Mammary epithelial cell (primary cell): ENCODE measurements around the gene MOB2.

ENCODE experiments used
- CTCF ChIP-seq, 2 donors: IDR thresholded peaks in 1 of 2; conservative IDR thresholded peaks in 1 of 2; 2 replicates each; pipeline ENCODE4 v1.5.1; 2011 to 2012; ENCODE audit warnings: inconsistent platforms in 2 of 2, low read length in 2 of 2, mild to moderate bottlenecking in 2 of 2, control low read depth in 1 of 2, low read depth in 1 of 2; ENCODE audit not compliant: insufficient read depth in 1 of 2; ENCODE audit errors: extremely low read depth in 1 of 2
- EZH2 ChIP-seq: IDR thresholded peaks from 2 replicates; pipeline ENCODE4 v1.6.1; 2012; ENCODE audit warnings: low read length, inconsistent platforms, borderline replicate concordance

GRCh38 chr11:1522081-1522424 is 35.5 kb upstream of the MOB2 start:
- TF ChIP-seq CTCF (conservative IDR thresholded peaks at IDR 0.05 in 1 of 2, IDR thresholded peaks at IDR 0.05 in 1 of 2; ENCODE audit: extremely low read depth in 1 of 2, insufficient read depth in 1 of 2, low read depth in 1 of 2, low read length in 2 of 2) (no peak), EZH2 (no peak)
